ENCODE results near the gene FXYD3.

GRCh38 chr19:35149463-35149862 is 33.8 kb downstream of the FXYD3 start:
- TF ChIP-seq CTCF (IDR thresholded peaks at IDR 0.05; ENCODE audit: low read depth, low read length): no peak
- no peak for TF ChIP-seq POLR2A (IDR thresholded peaks at IDR 0.05; ENCODE audit: extremely low read depth, insufficient read length)
